Adrenal gland (tissue), 5 donors: ENCODE results near the gene ENAH.
A peak's percentile ranks its signal among the peaks of the same experiment; 100 is the strongest.

ENCODE experiments used
- POLR2A ChIP-seq, 2 donors: fragments of 450-650 bp; IDR thresholded peaks; one replicate each; pipeline ENCODE4 v1.6.1; 2017; ENCODE audit warnings: antibody characterized with exemption in 2 of 2, mild to moderate bottlenecking in 2 of 2, moderate library complexity in 1 of 2
- TF ChIP-seq, protein P1 (sequence below), 6 experiments: fragments of 450-650 bp in 4 of 6; fragments of 200-600 bp in 2 of 6; sonication (generic) in 1 of 6; IDR thresholded peaks; 1 replicate in 5 of 6; 2 replicates in 1 of 6; pipeline versions ENCODE4 v1.5.1 to v1.8.0; 2016 to 2021; ENCODE audit warnings: antibody characterized with exemption in 6 of 6, mild to moderate bottlenecking in 2 of 6, moderate library complexity in 1 of 6
- donor health status: DM: no; HTN: no; CAD: no.

DNA sequence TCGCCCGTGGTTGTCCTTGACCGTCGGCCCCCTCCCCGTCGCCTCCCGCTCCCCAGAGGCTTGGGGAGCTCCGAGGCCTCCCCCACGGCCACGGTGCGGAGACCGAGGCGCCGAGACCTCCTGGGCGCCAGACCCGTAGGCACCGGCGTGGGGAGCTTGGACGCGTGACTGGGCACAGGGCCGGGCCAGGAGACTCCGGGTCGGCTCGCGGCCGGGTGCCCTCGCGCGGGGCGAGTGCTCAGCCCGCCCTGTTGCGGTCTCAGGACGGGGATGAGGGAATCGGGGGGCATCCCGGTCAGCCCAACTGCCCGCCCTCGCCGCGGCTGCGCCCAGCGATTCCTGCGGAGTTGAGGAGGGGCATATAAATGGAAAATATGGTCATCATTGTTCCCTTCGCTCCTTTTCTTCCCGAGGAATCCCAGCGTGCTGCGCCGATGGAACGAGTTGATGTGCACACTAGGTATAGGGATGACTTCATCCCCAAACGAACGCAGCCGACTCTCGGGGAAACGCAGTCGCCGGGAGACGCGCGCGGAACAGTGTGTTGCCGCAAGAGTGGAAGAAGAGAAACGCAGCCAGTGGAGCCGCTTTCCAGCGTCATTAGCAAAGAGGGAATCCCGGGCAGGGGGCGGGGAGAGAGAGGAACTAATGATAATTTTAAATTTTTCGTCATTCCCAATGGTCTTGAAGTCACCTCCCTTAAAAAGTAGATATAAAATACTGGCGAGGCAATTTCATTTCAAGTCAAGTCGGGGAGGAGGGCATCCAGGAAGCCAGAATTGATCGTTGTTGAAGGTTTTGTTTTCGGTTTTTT is 747 bp upstream of the ENAH start:
- TF ChIP-seq, protein P1, sequence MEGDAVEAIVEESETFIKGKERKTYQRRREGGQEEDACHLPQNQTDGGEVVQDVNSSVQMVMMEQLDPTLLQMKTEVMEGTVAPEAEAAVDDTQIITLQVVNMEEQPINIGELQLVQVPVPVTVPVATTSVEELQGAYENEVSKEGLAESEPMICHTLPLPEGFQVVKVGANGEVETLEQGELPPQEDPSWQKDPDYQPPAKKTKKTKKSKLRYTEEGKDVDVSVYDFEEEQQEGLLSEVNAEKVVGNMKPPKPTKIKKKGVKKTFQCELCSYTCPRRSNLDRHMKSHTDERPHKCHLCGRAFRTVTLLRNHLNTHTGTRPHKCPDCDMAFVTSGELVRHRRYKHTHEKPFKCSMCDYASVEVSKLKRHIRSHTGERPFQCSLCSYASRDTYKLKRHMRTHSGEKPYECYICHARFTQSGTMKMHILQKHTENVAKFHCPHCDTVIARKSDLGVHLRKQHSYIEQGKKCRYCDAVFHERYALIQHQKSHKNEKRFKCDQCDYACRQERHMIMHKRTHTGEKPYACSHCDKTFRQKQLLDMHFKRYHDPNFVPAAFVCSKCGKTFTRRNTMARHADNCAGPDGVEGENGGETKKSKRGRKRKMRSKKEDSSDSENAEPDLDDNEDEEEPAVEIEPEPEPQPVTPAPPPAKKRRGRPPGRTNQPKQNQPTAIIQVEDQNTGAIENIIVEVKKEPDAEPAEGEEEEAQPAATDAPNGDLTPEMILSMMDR (IDR thresholded peaks at IDR 0.05) = no peak
- TF ChIP-seq POLR2A (IDR thresholded peaks at IDR 0.05) = peak in 1 of 2 donors; percentile 85
